GM15510 (cell line): Measurements from ENCODE around the gene XKR3.

Experiments
- POLR2A ChIP-seq: IDR thresholded peaks from 3 replicates; pipeline ENCODE4 v1.6.1; 2011; ENCODE audit warnings: borderline replicate concordance; ENCODE audit not compliant: insufficient read length; ENCODE audit errors: extremely low read depth

The XKR3 gene

DNA sequence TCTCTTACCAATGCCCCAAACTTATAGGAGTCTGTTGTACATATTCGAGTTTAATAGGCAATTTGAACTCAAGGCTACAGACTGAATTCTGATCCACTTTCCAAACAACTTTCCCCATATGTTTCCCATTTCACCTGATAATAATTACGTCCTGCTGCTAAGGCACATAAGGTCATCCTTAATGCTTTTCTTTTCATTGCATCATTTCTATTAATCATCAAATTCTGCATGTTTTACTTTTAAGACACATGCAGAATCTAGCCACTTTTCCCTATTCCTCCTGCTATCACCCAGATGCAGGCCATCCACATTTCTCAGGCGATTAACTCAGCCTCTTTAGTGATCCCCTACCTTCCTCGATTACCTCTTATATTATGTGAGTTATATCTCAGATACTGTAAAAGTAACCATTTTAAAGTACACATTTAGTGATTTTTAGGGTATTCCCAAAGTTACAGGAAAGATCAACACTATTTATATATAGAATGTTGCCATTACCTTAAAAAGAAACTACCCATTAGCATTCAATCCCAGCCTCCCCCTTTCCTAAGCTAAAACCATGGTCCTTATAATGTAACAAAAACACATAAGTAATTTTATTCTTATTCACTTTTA, 14.9 kb downstream of the XKR3 start:
- no peak for TF ChIP-seq POLR2A

DNA sequence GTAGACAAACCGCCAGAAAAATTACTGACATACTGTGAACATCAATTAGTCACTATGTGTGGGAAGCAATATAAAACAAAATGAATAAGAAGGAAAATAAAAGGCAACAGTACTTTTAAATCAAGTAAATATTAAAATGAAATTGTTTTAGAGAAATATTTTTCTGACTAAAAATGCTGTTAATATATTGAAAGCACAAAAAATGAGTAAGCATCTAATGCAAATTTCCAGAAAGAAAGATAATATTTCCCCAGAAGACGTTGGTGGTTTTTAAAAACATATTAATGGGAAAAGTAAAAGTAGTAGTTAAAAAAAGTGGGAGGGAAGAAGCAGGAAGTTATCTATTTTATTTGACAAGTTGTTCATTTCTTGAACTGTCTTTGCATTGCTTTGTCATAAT, 16.5 kb downstream of the XKR3 start:
- TF ChIP-seq POLR2A, result no peak

DNA sequence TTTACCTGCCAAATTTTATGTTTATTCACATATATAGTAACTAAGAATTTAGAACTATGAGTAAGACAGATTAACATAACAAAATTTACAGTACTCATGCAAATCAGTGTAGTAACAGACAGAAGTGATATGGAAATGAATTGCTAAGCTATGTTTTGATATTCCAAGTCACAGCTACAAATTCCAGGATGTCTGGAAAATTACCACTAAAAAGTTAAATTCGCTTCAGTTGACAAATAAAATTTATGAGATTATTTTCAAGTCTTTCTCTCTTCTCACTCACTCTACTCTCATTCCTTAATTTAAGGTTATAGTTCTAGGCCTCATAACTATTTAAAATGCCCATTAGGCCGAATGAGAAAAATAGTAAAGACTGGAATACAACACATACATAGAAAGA, 18.1 kb downstream of the XKR3 start:
- no peak for TF ChIP-seq POLR2A

GRCh38 chr22:16806401-16806800, 18.8 kb downstream of the XKR3 start:
- no peak for TF ChIP-seq POLR2A

DNA sequence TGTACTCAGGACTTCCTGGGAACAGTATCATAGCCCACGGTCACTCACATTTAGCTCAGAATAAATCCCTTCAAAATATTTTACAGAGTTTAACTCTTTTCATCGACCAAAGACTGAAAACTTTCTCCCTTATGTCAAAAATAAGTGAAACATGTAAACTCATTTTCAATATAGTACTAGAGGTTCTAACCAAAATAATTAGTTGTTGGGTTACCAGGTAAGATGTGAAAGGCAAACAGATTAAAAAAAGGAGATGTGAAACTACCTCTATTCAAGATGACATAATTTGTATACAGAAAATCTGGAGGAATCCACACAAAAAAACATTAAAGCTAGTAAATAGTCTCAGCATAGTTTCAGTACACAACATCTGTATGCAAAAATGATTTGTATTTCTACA, 20.3 kb downstream of the XKR3 start:
- TF ChIP-seq POLR2A, result no peak

DNA sequence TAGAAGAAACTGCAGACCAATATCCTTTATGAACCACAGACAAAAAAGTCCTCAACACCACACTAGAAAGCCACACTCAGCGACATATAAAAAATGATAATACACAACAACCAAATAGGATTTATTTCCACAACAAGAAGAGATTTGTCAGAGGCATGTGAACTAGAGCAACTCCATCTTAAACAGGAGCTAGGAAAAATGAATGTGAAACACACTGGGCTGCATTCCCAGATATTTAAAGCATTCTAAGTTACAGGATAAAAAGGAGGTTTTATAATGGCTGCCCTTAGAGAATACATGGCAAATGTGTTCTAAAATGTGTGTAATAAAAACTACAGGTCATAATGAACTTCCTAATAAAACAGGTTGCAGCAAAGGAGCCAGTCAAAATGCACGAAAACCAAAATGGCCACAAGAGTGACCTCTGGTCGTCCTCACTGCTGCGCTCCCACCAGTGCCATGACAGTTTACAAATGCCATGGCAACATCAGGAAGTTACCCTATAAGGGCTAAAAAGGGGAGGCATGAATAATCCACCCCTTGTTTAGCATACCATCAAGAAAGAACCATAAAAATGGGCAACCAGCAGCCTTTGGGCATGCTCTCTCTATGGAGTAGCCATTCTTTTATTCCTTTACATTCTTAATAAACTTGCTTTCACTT, 21.8 kb downstream of the XKR3 start:
- no peak for TF ChIP-seq POLR2A

DNA sequence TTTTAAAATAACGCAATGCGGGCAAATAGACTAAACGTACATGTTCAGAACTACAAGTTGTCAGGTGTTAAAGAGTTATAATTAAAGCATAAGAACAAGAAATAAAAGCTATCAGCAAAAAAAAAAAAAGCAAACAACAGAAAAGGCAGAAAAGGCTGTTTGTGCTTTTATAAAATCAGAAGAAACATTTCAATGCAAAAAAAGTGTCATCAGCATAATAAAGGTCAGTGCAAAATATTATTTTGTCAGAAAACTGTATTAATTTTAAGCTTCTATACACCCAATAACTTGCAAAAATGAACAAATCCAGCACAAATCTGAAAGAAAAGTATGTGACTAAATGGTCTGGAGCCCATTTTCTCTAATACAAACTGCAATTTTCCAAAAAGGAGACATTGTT, 23.6 kb downstream of the XKR3 start:
- TF ChIP-seq POLR2A, result no peak

DNA sequence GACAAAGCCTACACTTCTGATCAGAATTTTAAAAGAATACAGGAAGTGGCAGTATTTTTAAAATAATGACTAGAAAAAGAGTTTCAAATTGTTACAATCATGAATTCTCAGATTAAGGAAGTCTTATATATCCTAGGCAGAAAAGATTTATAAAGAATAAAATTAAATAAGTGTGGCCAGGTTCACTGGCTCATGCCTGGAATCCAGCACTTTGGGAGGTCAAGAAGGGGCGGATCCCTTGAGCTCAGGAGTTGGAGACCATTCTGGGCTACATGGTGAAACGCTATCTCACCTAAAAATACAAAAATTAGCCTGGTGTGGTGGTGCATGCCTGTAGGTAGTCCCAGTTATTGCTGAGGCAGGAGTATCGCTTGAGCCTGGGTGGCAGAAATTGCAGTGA, 24.1 kb downstream of the XKR3 start:
- TF ChIP-seq POLR2A, result no peak

DNA sequence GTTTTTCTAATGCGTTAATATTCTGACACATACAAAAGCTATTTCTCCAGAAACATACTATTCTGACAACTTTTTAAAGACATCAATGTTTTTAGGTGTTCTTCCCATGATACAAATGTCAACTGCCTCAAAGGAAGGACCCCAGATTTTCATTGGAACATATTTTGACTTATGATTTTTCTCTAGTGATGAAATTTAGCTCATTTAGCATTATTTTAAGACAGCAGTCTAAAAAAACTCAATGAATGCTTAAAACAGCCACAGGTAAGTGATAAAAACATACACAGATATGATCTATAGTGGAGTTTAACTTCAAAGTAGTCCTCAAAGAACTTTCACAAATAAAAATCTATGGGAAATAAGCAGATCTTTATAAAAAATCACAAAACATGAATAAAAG, 24.9 kb downstream of the XKR3 start:
- no peak for TF ChIP-seq POLR2A

DNA sequence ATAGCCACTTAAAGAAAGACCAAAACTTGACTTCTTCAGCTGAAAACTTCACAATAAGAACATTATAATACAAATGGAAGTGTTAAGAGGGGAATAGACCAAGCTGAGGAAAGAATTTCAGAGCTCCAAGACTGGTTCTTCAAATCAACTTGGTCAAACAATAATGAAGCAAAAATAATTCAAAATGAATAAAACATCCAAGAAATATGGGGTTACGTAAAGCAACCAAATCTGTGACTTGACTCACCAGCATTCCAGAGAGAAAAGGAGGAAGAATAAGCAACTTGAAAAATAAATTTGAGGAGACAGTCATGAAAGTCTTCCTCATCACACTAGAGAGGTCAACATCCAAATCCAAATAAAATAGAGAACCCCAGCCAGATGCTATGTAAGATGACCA, 31.4 kb downstream of the XKR3 start:
- TF ChIP-seq POLR2A, result no peak

DNA sequence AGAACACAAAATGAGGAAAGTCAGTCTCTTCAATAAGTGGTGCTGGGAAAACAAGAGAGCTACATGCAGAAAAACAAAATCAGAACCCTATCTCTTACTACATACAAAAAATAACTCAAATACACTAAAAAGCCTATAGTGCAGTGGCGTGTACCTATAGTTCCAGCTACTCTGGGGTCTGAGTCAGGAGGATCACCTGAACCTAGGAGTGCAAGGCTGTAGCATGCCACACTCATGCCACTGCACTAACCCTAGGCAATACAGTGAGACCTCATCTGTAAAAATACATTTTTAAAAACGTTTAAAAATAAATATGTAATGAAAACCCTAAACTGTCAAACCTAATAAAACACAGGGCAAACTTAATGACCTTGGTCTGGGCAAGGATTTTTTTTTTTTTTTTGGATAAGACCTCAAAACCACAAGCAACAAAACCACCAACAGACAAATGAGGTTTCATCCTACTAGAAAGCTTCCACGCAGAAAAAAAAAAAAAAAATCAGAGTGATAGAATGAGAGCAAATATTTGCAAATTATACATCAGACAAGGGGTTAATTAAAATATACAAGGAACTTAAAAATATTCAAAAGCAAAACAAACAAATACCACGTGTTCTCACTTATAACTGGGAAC, 35.2 kb downstream of the XKR3 start:
- TF ChIP-seq POLR2A, result no peak

GRCh38 chr22:16783930-16784354, 41.3 kb downstream of the XKR3 start:
- TF ChIP-seq POLR2A, result no peak

- TF ChIP-seq POLR2A, result no peak
These were observed 41.8 kb downstream of the XKR3 start for GRCh38 chr22:16783453-16783852.

GRCh38 chr22:16781764-16782329, 43.4 kb downstream of the XKR3 start:
- TF ChIP-seq POLR2A, result no peak

GRCh38 chr22:16781074-16781763, 44.0 kb downstream of the XKR3 start:
- TF ChIP-seq POLR2A, result no peak

DNA sequence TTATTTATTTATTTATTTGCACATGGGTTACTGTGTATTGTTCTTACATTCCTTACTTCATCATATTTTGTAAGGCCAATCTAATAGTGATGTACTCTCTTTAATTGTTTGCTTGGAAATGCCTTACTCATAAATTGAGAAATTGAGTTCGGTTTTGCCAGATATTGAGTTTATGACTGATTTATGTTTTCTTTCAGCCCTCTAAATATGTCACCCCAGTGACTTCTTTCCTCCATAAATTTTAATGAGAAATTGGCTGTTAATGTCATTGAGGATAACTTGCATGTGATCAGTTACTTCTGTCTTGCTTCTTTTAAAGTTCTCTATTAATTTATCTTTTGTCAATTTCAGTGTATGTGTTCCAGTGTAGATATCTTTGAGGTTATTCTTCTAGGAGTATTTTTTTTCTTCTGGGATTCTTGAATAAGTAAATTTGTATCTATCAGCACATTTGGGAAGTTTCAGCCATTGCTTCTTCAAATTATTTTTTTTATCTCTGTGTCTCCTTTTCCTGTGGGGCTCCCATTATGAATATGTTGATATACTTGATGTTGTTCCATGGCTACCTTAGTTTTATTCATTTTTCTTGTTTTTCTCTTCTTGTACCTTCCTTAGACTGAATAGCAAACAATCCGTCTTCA, 47.8 kb downstream of the XKR3 start:
- TF ChIP-seq POLR2A, result no peak

- TF ChIP-seq POLR2A, result no peak
These were observed 49.1 kb downstream of the XKR3 start for GRCh38 chr22:16776080-16776479.
